ENCODE results near the gene CCDC186. TPM values are rescaled to one million over a fixed set of nuclear protein-coding genes. Genes with fewer than 3 reads are reported as not detected.

CCDC186 gene
- polyA plus RNA-seq, 5 donors: 20.3 to 51.4 (median 42.3) TPM

DNA sequence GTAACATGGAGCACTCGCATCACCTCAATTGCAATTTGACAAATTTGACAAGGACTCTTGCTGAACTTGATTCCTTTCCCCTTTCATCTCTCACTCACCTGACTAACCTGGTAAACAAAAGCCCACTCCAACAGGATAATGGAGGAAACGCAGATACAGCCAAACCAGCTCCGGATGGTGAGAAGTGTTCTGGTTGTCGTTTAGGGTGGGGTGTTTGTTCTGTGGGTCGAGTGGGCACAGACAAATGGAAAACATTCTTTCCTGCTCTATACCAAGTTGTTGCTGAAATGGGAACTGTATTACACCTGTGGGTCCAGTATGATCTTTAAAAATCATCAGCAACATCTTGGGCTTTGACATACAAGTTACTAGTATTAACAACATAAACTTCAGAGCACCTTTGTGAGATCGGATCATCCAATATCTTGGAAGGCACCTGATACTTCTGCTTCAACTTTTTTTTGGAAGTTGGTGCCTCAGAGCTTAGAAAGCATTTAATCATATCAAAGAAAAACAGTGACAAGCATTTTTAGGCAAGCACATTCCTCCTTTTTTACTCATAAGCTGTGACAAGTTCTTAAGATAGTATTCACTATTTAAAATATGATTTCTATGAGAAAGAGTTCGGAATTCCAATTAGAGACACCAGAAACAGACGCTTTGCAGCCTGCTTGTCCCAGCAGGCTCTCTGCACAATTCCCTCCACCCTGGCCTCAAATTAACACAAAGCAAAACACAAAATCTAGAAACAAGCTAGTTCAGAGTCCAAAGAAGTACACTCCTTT, 58.1 kb downstream of the CCDC186 start:
- no peak for DNase-seq

DNA sequence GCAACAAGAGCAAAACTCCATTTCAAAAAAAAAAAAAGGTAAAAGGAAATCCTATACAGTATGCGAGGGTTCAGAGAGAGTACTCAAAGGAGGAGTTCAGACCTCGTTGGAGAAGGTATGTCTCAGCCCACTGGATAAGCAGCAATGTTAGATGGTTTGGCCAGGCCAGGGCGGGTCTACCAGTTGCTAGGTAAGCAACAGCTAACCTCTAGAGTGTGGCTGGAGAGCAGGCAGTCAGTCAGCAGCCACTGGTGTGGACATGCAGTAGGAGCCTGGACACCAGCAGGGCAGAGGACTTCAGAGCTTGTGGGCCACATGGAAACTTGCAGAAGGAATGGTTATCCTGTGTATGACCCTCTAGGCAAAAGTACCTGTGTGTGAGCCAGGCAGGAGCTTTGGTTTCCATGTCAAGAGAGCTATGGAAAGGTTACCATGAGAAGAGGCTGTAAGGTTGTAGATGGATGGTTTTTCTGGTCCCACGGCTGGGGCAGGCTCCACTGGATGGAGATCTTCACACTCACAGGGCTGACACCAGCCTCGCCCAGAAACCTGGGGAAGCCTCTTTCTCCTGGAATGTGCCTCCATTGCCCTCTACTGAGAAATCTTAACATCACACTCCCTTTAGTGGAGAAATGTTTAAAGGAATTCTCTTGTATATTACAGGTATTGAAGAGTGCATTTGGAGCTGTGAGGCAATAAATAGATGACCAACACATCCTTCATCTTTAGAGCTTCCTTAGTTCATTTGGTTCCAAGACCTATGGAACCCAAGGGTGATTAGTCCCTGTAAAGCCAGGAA, 63.6 kb downstream of the CCDC186 start:
- DNase-seq: no peak

GRCh38 chr10:114103284-114103683, 70.7 kb downstream of the CCDC186 start:
- DNase-seq: peak; percentile 47 to 65

- DNase-seq: peak in 1 of 2 donors; percentile 35
These were observed 71.7 kb downstream of the CCDC186 start for GRCh38 chr10:114102256-114102655.

DNA sequence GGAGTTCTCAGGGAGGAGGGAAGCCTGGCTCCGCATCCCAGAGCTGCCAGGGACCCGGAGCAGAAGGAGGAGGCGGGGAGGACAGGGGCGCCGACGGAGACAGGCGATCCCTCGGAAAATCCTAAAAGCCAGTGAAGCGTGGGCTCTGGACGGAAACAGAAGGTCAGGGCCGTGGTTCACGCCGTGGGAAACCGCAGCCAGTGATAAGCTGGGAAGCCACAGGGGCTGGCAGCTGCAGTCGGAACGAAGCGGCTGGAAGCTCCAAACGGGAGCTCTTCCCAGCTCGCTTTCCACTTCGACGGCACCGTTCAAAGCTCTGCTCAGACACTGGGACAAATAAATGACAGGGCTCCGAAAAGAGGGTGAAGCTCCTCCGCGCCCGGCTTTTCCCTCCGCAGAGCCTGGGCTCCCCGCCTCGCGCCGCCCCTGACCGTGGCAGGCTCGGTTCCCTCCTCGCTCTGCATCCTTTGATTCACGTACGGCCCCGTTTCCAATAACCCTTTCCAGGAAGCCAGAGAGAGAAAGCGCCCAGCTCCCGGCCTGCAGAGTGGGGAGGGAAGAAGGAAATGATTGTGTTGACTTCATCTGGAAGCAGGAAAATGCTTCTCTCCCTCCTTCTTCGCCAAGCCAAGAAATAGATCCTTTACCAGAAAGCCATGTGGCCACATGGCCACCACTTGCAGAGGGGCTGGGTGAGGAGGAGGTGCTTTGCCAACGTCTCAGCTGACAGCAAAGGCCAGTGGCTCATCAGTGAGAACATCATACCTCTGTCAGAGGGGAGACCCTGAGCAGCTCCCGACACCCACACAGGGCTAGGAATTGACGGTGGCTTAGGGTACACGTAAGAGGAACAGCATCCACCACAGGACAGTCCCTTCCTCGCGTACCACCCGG, 72.9 kb downstream of the CCDC186 start:
- DNase-seq: peak; percentile 34 to 38

- no peak for DNase-seq
These were observed 77.1 kb downstream of the CCDC186 start for GRCh38 chr10:114096864-114097263.

- no peak for DNase-seq
These were observed 78.3 kb downstream of the CCDC186 start for GRCh38 chr10:114095559-114096337.

DNA sequence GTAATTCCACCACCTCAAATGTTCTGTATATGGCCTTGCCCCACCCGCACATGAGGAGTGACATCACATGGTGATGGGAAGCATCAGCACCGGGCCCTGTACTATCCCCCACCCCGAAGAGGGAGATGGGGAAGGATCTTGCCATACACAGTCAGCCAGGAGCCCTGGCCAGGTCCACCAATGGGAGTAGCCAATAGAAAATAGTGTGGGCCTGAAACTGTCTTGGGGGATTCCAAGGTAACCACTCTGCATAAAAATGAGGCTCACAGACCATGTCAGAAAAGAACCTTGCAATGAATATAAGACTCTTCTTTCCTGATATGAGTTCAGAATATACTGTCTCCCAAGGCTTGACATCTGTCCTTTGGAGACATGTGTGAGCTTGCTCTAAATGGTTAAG, 79.2 kb downstream of the CCDC186 start:
- no peak for DNase-seq

GRCh38 chr10:114087655-114088054, 86.3 kb downstream of the CCDC186 start:
- no peak for DNase-seq

DNA sequence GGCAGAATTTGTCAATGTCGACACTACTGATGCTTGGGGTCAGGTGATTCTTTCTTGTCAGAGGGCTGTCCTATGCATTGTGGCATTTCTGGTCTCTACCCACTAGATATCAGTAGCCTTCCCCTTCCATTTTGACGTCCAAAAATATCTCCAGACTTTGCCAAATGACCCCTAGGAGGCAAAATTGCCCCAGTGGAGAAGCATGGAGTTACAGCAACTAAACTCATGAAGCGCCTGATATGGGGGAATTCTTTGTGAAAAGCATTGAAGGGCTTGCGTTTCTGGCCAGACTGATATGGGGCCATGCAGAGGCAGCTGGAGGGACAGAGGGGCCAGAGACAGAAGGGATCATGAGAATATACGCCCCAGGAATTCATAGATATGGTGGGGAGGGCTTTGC, 86.7 kb downstream of the CCDC186 start:
- no peak for DNase-seq

- no peak for DNase-seq
These were observed 89.8 kb downstream of the CCDC186 start for GRCh38 chr10:114084215-114084614.

DNA sequence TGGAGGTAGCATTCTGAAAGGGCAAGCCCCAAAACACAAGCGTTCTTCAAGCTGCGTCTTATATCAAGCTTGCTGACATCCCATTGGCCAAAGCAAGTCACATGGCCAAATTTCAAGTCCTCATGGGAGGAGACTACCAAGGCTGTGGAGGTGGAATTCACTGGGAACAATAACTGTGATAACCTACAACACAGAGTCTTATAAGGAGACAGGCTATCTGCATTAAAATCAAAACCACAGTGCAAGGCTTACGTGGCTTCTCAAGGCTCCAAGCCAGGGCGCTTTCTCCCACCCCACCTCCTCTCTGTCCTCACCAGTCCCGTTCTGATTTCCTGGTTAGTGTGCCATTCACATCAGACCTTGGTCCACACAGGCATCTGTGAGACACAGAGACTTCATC, 91.0 kb downstream of the CCDC186 start:
- no peak for DNase-seq

- no peak for DNase-seq
These were observed 92.0 kb downstream of the CCDC186 start for GRCh38 chr10:114081911-114082583.

GRCh38 chr10:114079421-114079820, 94.6 kb downstream of the CCDC186 start:
- DNase-seq: no peak

DNA sequence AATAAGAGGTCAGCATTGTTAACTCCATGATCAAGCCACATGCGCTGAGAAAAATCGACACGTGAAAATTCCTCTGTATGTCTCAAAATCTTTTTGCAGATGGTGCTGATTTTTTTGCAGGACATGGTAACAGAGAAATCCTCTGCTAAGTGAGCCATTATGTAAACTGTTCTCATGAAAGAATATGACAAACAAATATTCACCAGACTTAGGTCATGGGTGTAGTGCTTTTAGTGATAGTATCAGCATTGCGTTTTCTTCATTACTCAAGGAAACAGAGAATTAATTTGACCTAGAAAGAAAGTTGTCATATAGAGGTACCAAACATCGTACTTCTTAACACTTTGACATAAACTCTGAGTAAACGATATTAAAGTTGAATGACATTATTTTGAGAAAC, 95.7 kb downstream of the CCDC186 start:
- DNase-seq: no peak

DNA sequence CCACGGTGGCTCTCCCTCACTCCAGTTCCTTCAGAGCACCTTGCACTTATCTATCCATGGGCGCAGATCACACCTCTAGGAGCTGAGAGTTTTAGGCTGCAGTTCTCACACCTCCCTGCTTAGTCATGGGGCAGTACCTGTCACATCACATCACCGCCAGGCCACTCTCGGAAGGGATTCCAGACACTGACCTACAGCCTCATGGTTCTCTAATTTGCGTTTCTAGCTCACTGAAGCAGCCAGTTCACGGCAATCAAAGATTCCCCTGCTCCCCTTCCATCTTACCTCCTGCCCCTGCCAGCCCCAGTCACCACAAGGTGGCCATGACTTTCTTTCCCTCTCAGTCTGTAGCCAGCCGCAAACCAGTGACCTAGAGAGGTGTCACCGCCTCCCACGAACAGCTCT, 96.2 kb downstream of the CCDC186 start:
- DNase-seq: no peak

DNA sequence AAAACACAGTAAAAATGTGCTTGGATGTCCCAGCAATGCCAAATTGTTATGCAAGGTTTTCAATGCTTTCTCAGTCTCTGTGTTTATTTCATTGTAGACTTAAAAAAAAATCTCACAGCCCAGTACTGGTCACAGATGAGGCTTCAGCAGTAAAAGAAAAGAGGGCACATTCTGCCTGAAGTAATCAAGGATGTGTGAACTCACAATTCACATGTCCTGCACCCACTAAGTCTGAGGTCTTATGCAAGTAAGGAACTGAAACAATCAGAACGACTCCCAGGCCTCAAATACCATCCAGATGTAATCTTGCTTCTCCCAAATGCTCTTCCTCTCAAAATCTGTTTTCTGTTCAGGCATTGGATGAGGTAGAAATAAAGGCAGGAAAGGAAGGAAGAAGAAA, 96.7 kb downstream of the CCDC186 start:
- DNase-seq: no peak

- no peak for DNase-seq
These were observed 98.9 kb downstream of the CCDC186 start for GRCh38 chr10:114075093-114075492.

DNA sequence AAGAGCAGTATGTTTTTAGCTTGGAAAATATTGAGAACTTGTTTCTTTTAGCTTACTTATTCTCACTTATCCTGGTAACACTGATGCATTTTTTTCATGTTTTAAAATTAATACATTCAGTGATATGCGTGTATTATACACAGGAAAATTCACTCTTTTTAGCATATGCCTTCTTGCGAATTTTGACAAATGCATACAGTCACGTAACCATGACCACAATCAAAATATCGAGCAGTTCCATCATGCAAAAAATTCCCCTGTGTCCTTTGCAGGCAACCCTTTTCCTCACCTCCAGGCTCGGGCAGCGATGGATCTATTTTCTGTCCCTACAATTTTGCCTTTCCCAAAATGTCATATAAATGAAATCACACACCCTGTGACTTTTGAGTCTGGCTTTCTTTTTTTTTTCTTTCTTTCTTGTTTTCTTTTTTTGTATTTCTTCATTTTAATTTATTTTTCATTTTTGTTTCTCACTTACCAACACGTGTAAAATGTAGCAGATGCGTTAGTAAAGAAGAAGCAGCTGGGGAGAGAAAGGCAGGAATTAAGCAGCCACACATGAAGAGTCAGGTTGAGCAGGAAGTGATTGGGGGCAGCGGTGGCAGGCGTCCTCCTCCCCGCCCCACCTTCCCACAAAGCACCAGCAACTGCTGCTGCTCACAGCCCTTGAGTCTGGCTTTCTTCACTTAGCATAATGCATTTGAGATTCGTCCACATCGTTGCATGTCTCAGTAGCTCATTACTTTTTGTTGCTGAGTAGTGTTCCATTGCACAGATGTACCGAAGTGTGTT, 100.4 kb downstream of the CCDC186 start:
- no peak for DNase-seq

DNA sequence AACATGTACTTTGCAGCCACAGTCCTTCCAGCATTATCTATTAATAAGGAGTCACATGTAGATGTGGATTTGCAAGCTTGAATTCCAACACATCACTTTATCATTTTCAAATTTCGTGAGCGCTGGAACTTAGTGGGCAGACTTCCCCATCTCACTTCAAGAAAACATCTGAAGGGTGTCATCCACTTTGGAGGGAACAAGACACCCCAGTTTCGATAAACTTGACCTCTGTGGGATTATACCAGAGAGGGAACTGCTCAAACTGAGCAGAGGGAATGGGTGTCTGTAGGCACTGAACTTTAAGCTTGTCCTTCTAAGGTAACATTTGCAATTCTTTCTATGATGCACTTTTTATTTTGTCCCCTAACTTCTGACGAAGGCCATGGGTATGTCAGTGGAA, 102.8 kb downstream of the CCDC186 start:
- no peak for DNase-seq

All from right lung (tissue), 5 donors.